ENCODE measurements around the gene ELMO1. TPM values are rescaled to one million over a fixed set of nuclear protein-coding genes. Genes with fewer than 3 reads are reported as not detected.

Gene ELMO1
- total RNA-seq, 1 donor from 2014 or later: 66.1 TPM

- no peaks in the 10 kb centered on the region for H3K27me3 Mint-ChIP-seq
- H3K4me1 Mint-ChIP-seq (ENCODE audit: low read depth): peaks cover 30% of the 10 kb centered on the region
- peaks cover 3% of the 10 kb centered on the region for H3K9me3 Mint-ChIP-seq (ENCODE audit: low read depth)
These were observed 355.4 kb downstream of the ELMO1 start for GRCh38 chr7:37093257-37093656.

GRCh38 chr7:37092548-37092947 is 356.1 kb downstream of the ELMO1 start:
- TF ChIP-seq, protein P1, sequence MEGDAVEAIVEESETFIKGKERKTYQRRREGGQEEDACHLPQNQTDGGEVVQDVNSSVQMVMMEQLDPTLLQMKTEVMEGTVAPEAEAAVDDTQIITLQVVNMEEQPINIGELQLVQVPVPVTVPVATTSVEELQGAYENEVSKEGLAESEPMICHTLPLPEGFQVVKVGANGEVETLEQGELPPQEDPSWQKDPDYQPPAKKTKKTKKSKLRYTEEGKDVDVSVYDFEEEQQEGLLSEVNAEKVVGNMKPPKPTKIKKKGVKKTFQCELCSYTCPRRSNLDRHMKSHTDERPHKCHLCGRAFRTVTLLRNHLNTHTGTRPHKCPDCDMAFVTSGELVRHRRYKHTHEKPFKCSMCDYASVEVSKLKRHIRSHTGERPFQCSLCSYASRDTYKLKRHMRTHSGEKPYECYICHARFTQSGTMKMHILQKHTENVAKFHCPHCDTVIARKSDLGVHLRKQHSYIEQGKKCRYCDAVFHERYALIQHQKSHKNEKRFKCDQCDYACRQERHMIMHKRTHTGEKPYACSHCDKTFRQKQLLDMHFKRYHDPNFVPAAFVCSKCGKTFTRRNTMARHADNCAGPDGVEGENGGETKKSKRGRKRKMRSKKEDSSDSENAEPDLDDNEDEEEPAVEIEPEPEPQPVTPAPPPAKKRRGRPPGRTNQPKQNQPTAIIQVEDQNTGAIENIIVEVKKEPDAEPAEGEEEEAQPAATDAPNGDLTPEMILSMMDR (IDR thresholded peaks at IDR 0.05; ENCODE audit: unreplicated experiment): no peak
- DNase-seq (ENCODE audit: low spot score, unreplicated experiment): no peak
- no peaks in the 10 kb centered on the region for H3K27me3 Mint-ChIP-seq
- peak overlapping the region; percentile 92 for H3K27ac Mint-ChIP-seq
- H3K4me1 Mint-ChIP-seq (ENCODE audit: low read depth): peaks cover 30% of the 10 kb centered on the region
- peaks cover 3% of the 10 kb centered on the region for H3K9me3 Mint-ChIP-seq (ENCODE audit: low read depth)
- H3K4me3 Mint-ChIP-seq (ENCODE audit: low read depth): no peak overlapping the region
- H3K36me3 Mint-ChIP-seq (ENCODE audit: insufficient read depth): peaks cover 13% of the 10 kb centered on the region

More at GRCh38 chr7:37093257-37093656, 355.4 kb downstream of the ELMO1 start:
- no peak overlapping the region for H3K4me3 Mint-ChIP-seq (ENCODE audit: low read depth)
- TF ChIP-seq, protein P1 (IDR thresholded peaks at IDR 0.05; ENCODE audit: unreplicated experiment): no peak
- DNase-seq (ENCODE audit: low spot score, unreplicated experiment): no peak
- no peak overlapping the region for H3K27ac Mint-ChIP-seq
- H3K36me3 Mint-ChIP-seq (ENCODE audit: insufficient read depth): peaks cover 13% of the 10 kb centered on the region

DNA sequence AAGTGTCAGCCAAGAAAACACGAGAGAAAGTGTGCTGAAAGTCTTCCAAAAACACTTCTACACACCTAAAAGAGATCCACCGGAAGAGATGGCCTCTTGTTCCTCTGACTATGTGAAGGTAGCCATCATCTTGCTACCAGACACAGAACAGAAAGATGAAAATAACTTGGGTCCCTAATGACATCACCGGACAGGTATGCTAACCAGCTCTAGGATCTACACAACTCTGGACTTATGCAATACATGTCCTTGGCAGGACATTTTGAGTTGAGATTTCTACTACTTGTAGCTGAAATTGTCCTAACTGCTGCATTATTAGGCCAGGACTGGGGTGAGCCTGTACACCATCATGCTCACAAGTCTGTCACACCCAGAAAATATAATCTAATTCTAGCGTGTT is 358.7 kb downstream of the ELMO1 start:
- no peak overlapping the region for H3K27ac Mint-ChIP-seq
- H3K9me3 Mint-ChIP-seq (ENCODE audit: low read depth): peaks cover 3% of the 10 kb centered on the region
- TF ChIP-seq, protein P1 (IDR thresholded peaks at IDR 0.05; ENCODE audit: unreplicated experiment): no peak
- no peak overlapping the region for H3K4me3 Mint-ChIP-seq (ENCODE audit: low read depth)
- peaks cover 27% of the 10 kb centered on the region for H3K4me1 Mint-ChIP-seq (ENCODE audit: low read depth)
- H3K36me3 Mint-ChIP-seq (ENCODE audit: insufficient read depth): peaks cover 8% of the 10 kb centered on the region
- H3K27me3 Mint-ChIP-seq: no peaks in the 10 kb centered on the region
- no peak for DNase-seq (ENCODE audit: low spot score, unreplicated experiment)

DNA sequence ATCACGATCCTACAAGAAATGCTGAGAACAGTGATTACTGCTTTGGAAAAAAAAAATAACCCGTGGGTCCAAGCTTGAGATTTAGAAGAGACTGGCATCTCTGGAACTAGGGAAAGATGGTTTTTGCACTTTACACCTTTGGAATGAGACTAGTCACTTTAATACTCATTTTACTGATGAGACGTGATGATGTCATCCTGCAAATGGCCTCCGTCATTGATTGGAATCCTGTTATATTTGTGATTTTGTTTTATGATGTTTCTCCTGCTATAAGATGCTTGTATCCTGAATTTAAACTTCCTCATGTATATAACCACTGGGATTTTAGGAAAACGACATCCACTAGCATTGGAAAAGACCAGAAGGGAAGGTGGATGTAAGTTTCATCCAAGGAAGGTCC is 363.1 kb downstream of the ELMO1 start:
- peaks cover 9% of the 10 kb centered on the region for H3K36me3 Mint-ChIP-seq (ENCODE audit: insufficient read depth)
- no peaks in the 10 kb centered on the region for H3K9me3 Mint-ChIP-seq (ENCODE audit: low read depth)
- no peak for DNase-seq (ENCODE audit: low spot score, unreplicated experiment)
- H3K27ac Mint-ChIP-seq: no peak overlapping the region
- no peak overlapping the region for H3K4me3 Mint-ChIP-seq (ENCODE audit: low read depth)
- TF ChIP-seq, protein P1 (IDR thresholded peaks at IDR 0.05; ENCODE audit: unreplicated experiment): no peak
- no peaks in the 10 kb centered on the region for H3K27me3 Mint-ChIP-seq
- H3K4me1 Mint-ChIP-seq (ENCODE audit: low read depth): peaks cover 3% of the 10 kb centered on the region

DNA sequence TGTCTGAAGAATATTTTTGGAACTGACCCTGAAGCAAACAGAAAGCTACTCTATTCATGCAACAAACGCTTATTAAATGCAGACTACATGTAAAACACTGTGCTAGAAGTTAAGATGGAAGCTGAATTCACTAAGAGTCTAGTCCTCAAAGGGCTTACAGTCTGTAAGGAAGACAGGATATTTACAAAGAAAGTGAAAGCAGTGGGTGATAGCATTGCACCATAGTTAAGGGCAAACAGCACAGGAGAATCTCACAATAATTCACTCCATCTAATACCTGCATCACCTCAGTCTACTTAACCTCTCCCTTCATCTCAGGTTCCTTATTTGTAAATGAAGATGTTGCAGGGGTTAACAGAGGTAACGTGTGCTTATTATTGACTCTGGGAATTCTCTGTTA is 364.4 kb downstream of the ELMO1 start:
- Mint-ChIP-seq H3K9me3 (ENCODE audit: low read depth) (no peaks in the 10 kb centered on the region), H3K4me1 (ENCODE audit: low read depth) (no peaks in the 10 kb centered on the region), H3K27ac (no peak overlapping the region), H3K4me3 (ENCODE audit: low read depth) (no peak overlapping the region), H3K27me3 (no peaks in the 10 kb centered on the region), H3K36me3 (ENCODE audit: insufficient read depth) (peaks cover 9% of the 10 kb centered on the region)
- TF ChIP-seq, protein P1 (IDR thresholded peaks at IDR 0.05; ENCODE audit: unreplicated experiment): no peak
- no peak for DNase-seq (ENCODE audit: low spot score, unreplicated experiment)
